ENCODE measurements around the gene TFDP2.

Gene TFDP2

GRCh38 chr3:141898908-141899307 lies 250.4 kb downstream of the TFDP2 start:
- no peak overlapping the region for H3K27ac ChIP-seq
- no peak for DNase-seq (ENCODE audit: low read depth, low spot score)

- H3K27ac ChIP-seq, result no peak overlapping the region
- DNase-seq (ENCODE audit: low read depth, low spot score), result no peak
Observed at GRCh38 chr3:141895731-141896130, 253.6 kb downstream of the TFDP2 start.

DNA sequence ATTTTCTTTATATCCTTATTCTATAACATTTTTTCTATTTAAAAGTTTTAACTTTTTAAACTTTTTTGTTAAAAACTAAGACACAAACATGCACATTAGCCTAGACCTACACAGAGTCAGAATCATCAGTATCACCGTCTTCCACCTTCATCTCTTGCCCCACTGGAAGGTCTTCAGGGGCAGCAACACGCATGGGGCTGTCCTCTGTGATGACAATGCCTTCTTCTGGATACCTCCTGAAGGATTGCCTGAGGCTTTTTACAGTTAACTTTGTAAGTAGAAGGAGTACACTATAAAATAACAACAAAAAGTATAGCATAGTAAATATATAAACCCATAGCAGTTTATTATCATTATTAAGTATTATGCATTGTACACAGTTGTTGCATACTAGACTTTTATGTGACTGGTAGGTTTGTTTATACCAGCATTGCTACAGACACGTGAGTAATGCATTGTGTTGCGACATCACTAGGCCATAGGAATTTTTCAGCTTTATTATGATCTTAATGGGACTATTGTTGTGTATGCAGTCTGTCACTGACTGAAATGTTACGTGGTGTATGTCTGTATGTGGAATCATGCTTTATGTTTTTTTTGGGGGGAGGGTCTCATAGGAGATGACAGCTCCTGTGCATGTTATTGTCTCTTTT lies 254.7 kb downstream of the TFDP2 start:
- H3K27ac ChIP-seq, result no peak overlapping the region
- no peak for DNase-seq (ENCODE audit: low read depth, low spot score)
